SK-N-SH (cell line): ENCODE data around the gene KERA. TPM values are rescaled to one million over a fixed set of nuclear protein-coding genes. Genes with fewer than 3 reads are reported as not detected.

Experiments used
- CTCF ChIA-PET: fragments of 300-600, 350-600 bp; formaldehyde crosslinking; extraction: SDS; loops from one replicate; lab custom pipeline; 2021; lab: Yijun Ruan, JAX
- POLR2A ChIA-PET: fragments of 350-600 bp; sonication (Branson Sonifier 250); formaldehyde crosslinking; extraction: SDS; loops from one replicate; lab custom pipeline; 2020; ENCODE audit warnings: antibody characterized with exemption, inconsistent platforms; lab: Yijun Ruan, JAX
- DNase-seq: peaks from one replicate; pipeline ENCODE4 v3.0.0; 2012
- H2AFZ ChIP-seq: fragments of 200-600 bp; sonication (generic); 2 replicates; pipeline ENCODE4 v1.8.1; 2016; ENCODE audit warnings: antibody characterized with exemption, mild to moderate bottlenecking, low read depth
- H3F3A ChIP-seq: fragments of 200-600 bp; sonication (generic); replicated peaks from 2 replicates; pipeline ENCODE3; 2016; ENCODE audit warnings: antibody characterized with exemption, mild to moderate bottlenecking; ENCODE audit not compliant: insufficient read depth
- H3K27ac ChIP-seq, 2 experiments: fragments of 200-500 bp in 1 of 2; fragments of 200-600 bp in 1 of 2; sonication (Bioruptor generic) in 1 of 2; sonication (generic), shearing (Covaris generic) in 1 of 2; 2 replicates each; pipeline versions ENCODE4 v1.5.1 to v1.6.1; 2014 to 2016; ENCODE audit warnings: low read depth in 2 of 2, inconsistent platforms in 1 of 2, low read length in 1 of 2, mild to moderate bottlenecking in 1 of 2, mixed read lengths in 1 of 2
- H3K27me3 ChIP-seq: fragments of 200-600 bp; sonication (generic), shearing (Covaris generic); 2 replicates; pipeline ENCODE4 v1.6.1; 2016; ENCODE audit warnings: mixed run types; ENCODE audit not compliant: insufficient read depth
- H3K36me3 ChIP-seq, 2 experiments: fragments of 200-500 bp in 1 of 2; fragments of 200-600 bp in 1 of 2; sonication (Bioruptor generic) in 1 of 2; sonication (generic) in 1 of 2; replicated peaks in 1 of 2; 2 replicates each; pipeline versions ENCODE3 to v1.5.1; 2014 to 2016; ENCODE audit warnings: low read length in 1 of 2, mild to moderate bottlenecking in 1 of 2; ENCODE audit not compliant: insufficient read depth in 2 of 2, control insufficient read depth in 1 of 2
- H3K4me1 ChIP-seq, 2 experiments: fragments of 200-500 bp in 1 of 2; fragments of 200-600 bp in 1 of 2; sonication (Bioruptor generic) in 1 of 2; sonication (generic), shearing (Covaris generic) in 1 of 2; 2 replicates each; pipeline versions ENCODE4 v1.5.1 to v1.6.1; 2014 to 2016; ENCODE audit warnings: low read depth in 1 of 2, low read length in 1 of 2, mixed run types in 1 of 2; ENCODE audit not compliant: insufficient read depth in 2 of 2, control insufficient read depth in 1 of 2
- H3K4me2 ChIP-seq: fragments of 200-600 bp; sonication (generic), shearing (Covaris generic); 2 replicates; pipeline ENCODE4 v1.6.1; 2017; ENCODE audit warnings: mixed run types
- H3K4me3 ChIP-seq, 2 experiments: fragments of 200-500 bp in 1 of 2; fragments of 200-600 bp in 1 of 2; sonication (Bioruptor generic) in 1 of 2; sonication (generic), shearing (Covaris generic) in 1 of 2; 2 replicates each; pipeline versions ENCODE4 v1.5.1 to v1.8.1; 2014 to 2016; ENCODE audit warnings: low read depth in 2 of 2, inconsistent platforms in 1 of 2, low read length in 1 of 2, mild to moderate bottlenecking in 1 of 2, mixed read lengths in 1 of 2, moderate library complexity in 1 of 2
- H3K79me2 ChIP-seq: fragments of 200-600 bp; sonication (generic); 2 replicates; pipeline ENCODE4 v1.8.1; 2017; ENCODE audit warnings: mild to moderate bottlenecking; ENCODE audit not compliant: insufficient read depth
- H3K9ac ChIP-seq: fragments of 200-600 bp; sonication (generic); 2 replicates; pipeline ENCODE4 v1.6.1; 2017; ENCODE audit warnings: mixed run types
- H3K9me2 ChIP-seq: fragments of 200-600 bp; sonication (generic); 2 replicates; pipeline ENCODE4 v1.6.1; 2017; ENCODE audit warnings: mixed run types
- H3K9me3 ChIP-seq: fragments of 200-600 bp; sonication (generic); 2 replicates; pipeline ENCODE4 v1.6.1; 2017; ENCODE audit warnings: mixed run types, mild to moderate bottlenecking, moderate library complexity
- H4K20me1 ChIP-seq: fragments of 200-600 bp; sonication (generic); 2 replicates; pipeline ENCODE4 v1.6.1; 2017; ENCODE audit warnings: mild to moderate bottlenecking, mixed run types; ENCODE audit not compliant: insufficient read depth
- ELF1 ChIP-seq: IDR thresholded peaks from 2 replicates; pipeline ENCODE4 v1.4.0; 2012
- FOXM1 ChIP-seq: IDR thresholded peaks from 2 replicates; pipeline ENCODE4 v1.4.0; 2012; ENCODE audit warnings: low read depth, mild to moderate bottlenecking
- JUND ChIP-seq: IDR thresholded peaks from 2 replicates; pipeline ENCODE4 v1.4.0; 2012
- MEF2A ChIP-seq: IDR thresholded peaks from 2 replicates; pipeline ENCODE4 v1.4.0; 2012; ENCODE audit warnings: low read depth, borderline replicate concordance
- NRF1 ChIP-seq: IDR thresholded peaks from 2 replicates; pipeline ENCODE4 v1.6.1; 2012; ENCODE audit warnings: low read depth, mild to moderate bottlenecking, low read length
- RAD21 ChIP-seq: IDR thresholded peaks from 2 replicates; pipeline ENCODE4 v1.6.1; 2012; ENCODE audit warnings: mild to moderate bottlenecking, low read length
- RFX5 ChIP-seq: IDR thresholded peaks from 2 replicates; pipeline ENCODE4 v1.6.1; 2012; ENCODE audit warnings: mild to moderate bottlenecking, improper control_type of control experiment, low read length
- TEAD4 ChIP-seq: IDR thresholded peaks from 2 replicates; pipeline ENCODE4 v1.4.0; 2012; ENCODE audit warnings: mild to moderate bottlenecking, borderline replicate concordance; ENCODE audit not compliant: insufficient read depth
- WGBS: methylation state at CpG from one replicate; pipeline ENCODE4 v1.1.6; 2017; ENCODE audit warnings: low lambda C conversion rate; 5-methylcytosine and 5-hydroxymethylcytosine counted together
- polyA plus RNA-seq, 3 experiments: library from polyadenylated mRNA; depleted of rRNA; stranded (reverse); fragments of >200 nt; gene quantifications; 2 replicates each; pipeline ENCODE4 v1.2.3, GENCODE V29; 2012
- TF ChIP-seq, protein P1 (sequence below): IDR thresholded peaks from 2 replicates; pipeline ENCODE4 v1.4.0; 2012; ENCODE audit warnings: low read depth, borderline replicate concordance
- TF ChIP-seq, protein P2 (sequence below): IDR thresholded peaks from 2 replicates; pipeline ENCODE4 v1.4.0; 2012; ENCODE audit warnings: low read depth
- TF ChIP-seq, protein P3 (sequence below): IDR thresholded peaks from 2 replicates; pipeline ENCODE4 v1.4.0; 2012; ENCODE audit warnings: low read depth, borderline replicate concordance

Gene KERA
- polyA plus RNA-seq, 1 of the 3 experiments (the other 2 are of a cell fraction), result not detected

DNA sequence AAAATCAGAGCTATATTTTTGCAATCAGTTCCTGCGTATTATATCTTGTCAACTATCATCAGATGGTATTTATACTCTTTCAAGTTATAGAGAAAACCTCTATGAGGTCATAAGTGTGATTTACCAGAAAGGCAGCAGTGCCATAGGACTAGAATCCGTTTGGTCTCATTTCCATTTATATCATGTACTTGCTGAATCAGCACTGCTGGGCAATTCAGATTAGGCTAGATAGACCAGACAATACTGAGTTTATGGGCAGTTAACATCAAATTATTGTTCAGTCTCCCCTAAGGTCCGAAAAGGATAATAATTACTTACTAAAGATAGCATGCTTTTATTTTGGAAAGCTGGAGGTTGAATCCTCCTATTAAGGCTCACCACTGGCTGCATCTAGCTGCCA is 6.8 kb upstream of the KERA start:
- Histone ChIP-seq H3F3A (no peaks in the 10 kb centered on the region), H3K27me3 (no peaks in the 10 kb centered on the region), H2AFZ (no peak overlapping the region), H3K9me2 (no peaks in the 10 kb centered on the region), H3K79me2 (no peaks in the 10 kb centered on the region), H3K4me1 (no peaks in the 10 kb centered on the region), H3K9ac (no peak overlapping the region)
- no peak for DNase-seq
- POLR2A ChIA-PET, result no interaction called here
- no peak for TF ChIP-seq ELF1
- TF ChIP-seq JUND, result no peak
- TF ChIP-seq, protein P1, sequence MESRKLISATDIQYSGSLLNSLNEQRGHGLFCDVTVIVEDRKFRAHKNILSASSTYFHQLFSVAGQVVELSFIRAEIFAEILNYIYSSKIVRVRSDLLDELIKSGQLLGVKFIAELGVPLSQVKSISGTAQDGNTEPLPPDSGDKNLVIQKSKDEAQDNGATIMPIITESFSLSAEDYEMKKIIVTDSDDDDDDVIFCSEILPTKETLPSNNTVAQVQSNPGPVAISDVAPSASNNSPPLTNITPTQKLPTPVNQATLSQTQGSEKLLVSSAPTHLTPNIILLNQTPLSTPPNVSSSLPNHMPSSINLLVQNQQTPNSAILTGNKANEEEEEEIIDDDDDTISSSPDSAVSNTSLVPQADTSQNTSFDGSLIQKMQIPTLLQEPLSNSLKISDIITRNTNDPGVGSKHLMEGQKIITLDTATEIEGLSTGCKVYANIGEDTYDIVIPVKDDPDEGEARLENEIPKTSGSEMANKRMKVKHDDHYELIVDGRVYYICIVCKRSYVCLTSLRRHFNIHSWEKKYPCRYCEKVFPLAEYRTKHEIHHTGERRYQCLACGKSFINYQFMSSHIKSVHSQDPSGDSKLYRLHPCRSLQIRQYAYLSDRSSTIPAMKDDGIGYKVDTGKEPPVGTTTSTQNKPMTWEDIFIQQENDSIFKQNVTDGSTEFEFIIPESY, result no peak
- TF ChIP-seq, protein P2, sequence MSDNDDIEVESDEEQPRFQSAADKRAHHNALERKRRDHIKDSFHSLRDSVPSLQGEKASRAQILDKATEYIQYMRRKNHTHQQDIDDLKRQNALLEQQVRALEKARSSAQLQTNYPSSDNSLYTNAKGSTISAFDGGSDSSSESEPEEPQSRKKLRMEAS, result no peak
- TF ChIP-seq FOXM1, result no peak
- TF ChIP-seq, all 33 proteins: peak for 0
- no peak overlapping the region for H3K27ac ChIP-seq
- CTCF ChIA-PET, result interaction anchor here (0.9 kb wide), 1 partner anchor 18 kb away, joined by 3 read pairs; no protein-coding TSS in a partner anchor
- WGBS, result 59% methylated on average over 3 of the region's 3 CpGs
- no peak overlapping the region for H3K4me3 ChIP-seq
- H4K20me1 ChIP-seq, result no peaks in the 10 kb centered on the region
- no peaks in the 10 kb centered on the region for H3K36me3 ChIP-seq
- H3K9me3 ChIP-seq, result no peaks in the 10 kb centered on the region
- H3K4me2 ChIP-seq, result no peak overlapping the region

DNA sequence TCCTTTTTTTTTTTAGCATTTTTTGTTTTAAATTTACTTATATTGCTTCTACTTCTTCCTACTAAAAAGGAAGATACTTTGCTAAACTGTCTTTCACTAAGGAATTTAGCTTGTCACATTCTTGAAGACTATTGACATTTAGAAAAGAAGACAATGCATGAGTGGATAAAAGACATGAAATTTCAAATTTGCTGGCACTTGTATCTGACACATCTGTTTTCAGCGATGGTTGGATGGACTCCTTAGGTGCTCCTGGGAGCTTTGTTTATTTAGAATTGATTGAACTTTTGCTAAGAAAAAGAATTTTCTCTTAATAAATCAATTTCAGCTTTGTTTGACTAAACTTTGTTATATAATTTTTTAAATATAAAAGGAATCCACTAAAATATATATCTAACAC is 3.3 kb upstream of the KERA start:
- H3K36me3 ChIP-seq, result no peaks in the 10 kb centered on the region
- 87% methylated on average over 1 of the region's 1 CpG for WGBS
- no peaks in the 10 kb centered on the region for H3K79me2 ChIP-seq
- H3K27ac ChIP-seq, result no peak overlapping the region
- no peak overlapping the region for H2AFZ ChIP-seq
- no peaks in the 10 kb centered on the region for H3K9me2 ChIP-seq
- H3F3A ChIP-seq, result no peaks in the 10 kb centered on the region
- no peak for DNase-seq
- no peaks in the 10 kb centered on the region for H3K9me3 ChIP-seq
- POLR2A ChIA-PET, result no interaction called here
- H3K4me1 ChIP-seq, result no peaks in the 10 kb centered on the region
- H3K9ac ChIP-seq, result no peak overlapping the region
- TF ChIP-seq, protein P1, result no peak
- no peak for TF ChIP-seq MEF2A
- TF ChIP-seq TEAD4, result no peak
- no peak for TF ChIP-seq NRF1
- no peak for TF ChIP-seq RFX5
- TF ChIP-seq, protein P3, sequence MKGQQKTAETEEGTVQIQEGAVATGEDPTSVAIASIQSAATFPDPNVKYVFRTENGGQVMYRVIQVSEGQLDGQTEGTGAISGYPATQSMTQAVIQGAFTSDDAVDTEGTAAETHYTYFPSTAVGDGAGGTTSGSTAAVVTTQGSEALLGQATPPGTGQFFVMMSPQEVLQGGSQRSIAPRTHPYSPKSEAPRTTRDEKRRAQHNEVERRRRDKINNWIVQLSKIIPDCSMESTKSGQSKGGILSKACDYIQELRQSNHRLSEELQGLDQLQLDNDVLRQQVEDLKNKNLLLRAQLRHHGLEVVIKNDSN, result no peak
- TF ChIP-seq RAD21, result no peak
- CTCF ChIA-PET, result interaction anchor here (1.0 to 1.7 kb wide), 2 partner anchors 9 to 83 kb away, joined by 3 to 4 read pairs; no protein-coding TSS in a partner anchor
- H3K4me3 ChIP-seq, result no peak overlapping the region
- no peak overlapping the region for H3K4me2 ChIP-seq
- no peaks in the 10 kb centered on the region for H4K20me1 ChIP-seq
- no peaks in the 10 kb centered on the region for H3K27me3 ChIP-seq
